Heart left ventricle (tissue), 13 donors: ENCODE measurements around the gene TRMT1.

Experiments
- POLR2A ChIP-seq, 2 donors: fragments of 450-650 bp; IDR thresholded peaks; one replicate each; pipeline ENCODE4 v1.6.1; 2017; ENCODE audit warnings: antibody characterized with exemption in 2 of 2, mild to moderate bottlenecking in 2 of 2, moderate library complexity in 2 of 2
- TF ChIP-seq, protein P1 (sequence below), 12 donors: fragments of 200-600 bp; sonication (generic) in 4 of 12; IDR thresholded peaks; one replicate each; pipeline versions ENCODE4 v1.5.0 to v1.8.0; 2018 to 2022; ENCODE audit warnings: antibody characterized with exemption in 12 of 12, mild to moderate bottlenecking in 5 of 12
- donor health status: ischemic (EF 13 %, LVEDD 7.1; RV severe dilation, severe dysfunction).
- donor health status: DM: no; HTN: yes; CAD: no.
- donor health status: DM: no; HTN: no; CAD: no.
- donor health status: ischemic (EF 25% LVEDD 6.9; RV normal size, moderate dysfunction).
- donor health status: ischemic (EF 25% LVEDD 5.7; RV mildly dilated, moderate dysfunction).
- donor health status: ischemic (EF 35%, LVEDD 5.7; RV mildly dilated, moderate dysfunction).
- donor health status: nonischemic (EF 11% LVEDD 7.7; RV severe dilation, severe dysfunction).
- donor health status: DM: yes; HTN: yes; CAD: no.
- donor health status: PGD.
- donor health status: ischemic (EF 29% LVEDD 5.4; RV normal size, mild dysfunction).
- donor health status: nonischemic (EF 23%, LVEDD 6.1; RV moderate dilation, normal function).

DNA sequence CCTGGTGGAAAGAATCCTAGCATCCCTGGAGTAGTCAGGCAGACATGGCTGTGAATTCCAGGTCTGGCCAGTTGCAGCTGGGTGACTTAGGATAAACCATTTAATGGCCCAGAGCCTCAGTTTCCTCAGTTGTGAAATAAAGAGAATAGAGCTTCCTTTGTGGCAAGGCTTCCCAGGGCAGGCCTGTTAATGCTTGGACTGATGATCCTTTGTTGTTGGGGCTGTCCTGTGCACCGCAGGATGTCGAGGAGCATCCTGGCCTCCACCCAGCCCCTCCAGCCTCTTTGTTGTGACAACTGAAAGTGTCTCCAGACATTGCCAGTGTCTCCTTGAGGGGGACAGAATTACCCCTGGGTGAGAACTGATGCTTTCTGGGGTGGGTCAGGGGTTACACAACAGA lies 30.2 kb downstream of the TRMT1 start:
- TF ChIP-seq, protein P1, sequence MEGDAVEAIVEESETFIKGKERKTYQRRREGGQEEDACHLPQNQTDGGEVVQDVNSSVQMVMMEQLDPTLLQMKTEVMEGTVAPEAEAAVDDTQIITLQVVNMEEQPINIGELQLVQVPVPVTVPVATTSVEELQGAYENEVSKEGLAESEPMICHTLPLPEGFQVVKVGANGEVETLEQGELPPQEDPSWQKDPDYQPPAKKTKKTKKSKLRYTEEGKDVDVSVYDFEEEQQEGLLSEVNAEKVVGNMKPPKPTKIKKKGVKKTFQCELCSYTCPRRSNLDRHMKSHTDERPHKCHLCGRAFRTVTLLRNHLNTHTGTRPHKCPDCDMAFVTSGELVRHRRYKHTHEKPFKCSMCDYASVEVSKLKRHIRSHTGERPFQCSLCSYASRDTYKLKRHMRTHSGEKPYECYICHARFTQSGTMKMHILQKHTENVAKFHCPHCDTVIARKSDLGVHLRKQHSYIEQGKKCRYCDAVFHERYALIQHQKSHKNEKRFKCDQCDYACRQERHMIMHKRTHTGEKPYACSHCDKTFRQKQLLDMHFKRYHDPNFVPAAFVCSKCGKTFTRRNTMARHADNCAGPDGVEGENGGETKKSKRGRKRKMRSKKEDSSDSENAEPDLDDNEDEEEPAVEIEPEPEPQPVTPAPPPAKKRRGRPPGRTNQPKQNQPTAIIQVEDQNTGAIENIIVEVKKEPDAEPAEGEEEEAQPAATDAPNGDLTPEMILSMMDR (IDR thresholded peaks at IDR 0.05) = no peak
- TF ChIP-seq POLR2A (IDR thresholded peaks at IDR 0.05) = no peak
